Peyer's patch (tissue), 4 donors: Measurements from ENCODE around the gene TRPV6.

ENCODE experiments used
- POLR2A ChIP-seq, 2 donors: fragments of 450-650 bp; IDR thresholded peaks; one replicate each; pipeline ENCODE4 v1.5.1; 2017; ENCODE audit warnings: antibody characterized with exemption in 2 of 2, mild to moderate bottlenecking in 2 of 2, moderate library complexity in 2 of 2
- TF ChIP-seq, protein P1 (sequence below), 6 experiments: fragments of 450-650 bp in 4 of 6; fragments of 200-600 bp in 2 of 6; sonication (generic) in 1 of 6; IDR thresholded peaks; one replicate each; pipeline ENCODE4 v1.5.1; 2017 to 2019; ENCODE audit warnings: antibody characterized with exemption in 6 of 6, mild to moderate bottlenecking in 3 of 6, moderate library complexity in 1 of 6

DNA sequence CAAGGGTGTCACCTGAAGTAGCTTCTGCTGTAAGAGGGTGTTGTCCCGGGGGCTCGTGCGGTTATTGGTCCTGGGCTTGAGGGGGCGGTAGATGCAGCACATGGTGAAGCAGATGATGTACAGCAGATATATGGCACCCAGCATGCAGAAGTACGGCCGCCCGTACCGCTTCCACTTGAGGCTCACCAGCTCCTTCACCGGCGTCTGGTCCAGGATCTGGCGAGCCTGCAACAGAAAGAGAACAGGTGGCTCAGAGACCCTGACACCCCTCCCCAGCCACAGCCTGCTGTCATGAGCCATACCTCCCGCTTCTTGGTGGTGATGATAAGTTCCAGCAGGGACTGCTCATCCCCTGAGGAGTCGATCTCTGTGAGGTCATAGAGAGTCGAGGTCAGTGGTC, 10.1 kb downstream of the TRPV6 start:
- TF ChIP-seq, protein P1, sequence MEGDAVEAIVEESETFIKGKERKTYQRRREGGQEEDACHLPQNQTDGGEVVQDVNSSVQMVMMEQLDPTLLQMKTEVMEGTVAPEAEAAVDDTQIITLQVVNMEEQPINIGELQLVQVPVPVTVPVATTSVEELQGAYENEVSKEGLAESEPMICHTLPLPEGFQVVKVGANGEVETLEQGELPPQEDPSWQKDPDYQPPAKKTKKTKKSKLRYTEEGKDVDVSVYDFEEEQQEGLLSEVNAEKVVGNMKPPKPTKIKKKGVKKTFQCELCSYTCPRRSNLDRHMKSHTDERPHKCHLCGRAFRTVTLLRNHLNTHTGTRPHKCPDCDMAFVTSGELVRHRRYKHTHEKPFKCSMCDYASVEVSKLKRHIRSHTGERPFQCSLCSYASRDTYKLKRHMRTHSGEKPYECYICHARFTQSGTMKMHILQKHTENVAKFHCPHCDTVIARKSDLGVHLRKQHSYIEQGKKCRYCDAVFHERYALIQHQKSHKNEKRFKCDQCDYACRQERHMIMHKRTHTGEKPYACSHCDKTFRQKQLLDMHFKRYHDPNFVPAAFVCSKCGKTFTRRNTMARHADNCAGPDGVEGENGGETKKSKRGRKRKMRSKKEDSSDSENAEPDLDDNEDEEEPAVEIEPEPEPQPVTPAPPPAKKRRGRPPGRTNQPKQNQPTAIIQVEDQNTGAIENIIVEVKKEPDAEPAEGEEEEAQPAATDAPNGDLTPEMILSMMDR (IDR thresholded peaks at IDR 0.05), result no peak
- TF ChIP-seq POLR2A (IDR thresholded peaks at IDR 0.05), result no peak
